GM13976 (cell line): ENCODE measurements around the gene NUCB1.
"Not testable (repeated sequence)": the region's sequence is repeated elsewhere in the genome, so short reads cannot be mapped to it uniquely, and the experiment has no call there.

ENCODE experiments used
- DNase-seq: peaks from one replicate; pipeline ENCODE4 v3.0.0; 2012; ENCODE audit warnings: low spot score
- in situ Hi-C: fragments of 300-500 bp; cut with MboI; formaldehyde crosslinking; loops from one replicate; pipeline ENCODE4 v1.12.0; 2022; ENCODE audit warnings: low sequenced_read_pairs, mixed read lengths, inconsistent platforms; ENCODE audit not compliant: unreplicated experiment
- TF ChIP-seq, protein P1 (sequence below): IDR thresholded peaks from 2 replicates; pipeline ENCODE4 v1.5.1; 2012; ENCODE audit warnings: borderline replicate concordance, mild to moderate bottlenecking; ENCODE audit not compliant: insufficient read depth; ENCODE audit errors: extremely low read depth, missing control alignments, control extremely low read depth

The NUCB1 gene

GRCh38 chr19:48918801-48919247 lies 18.7 kb downstream of the NUCB1 start:
- in situ Hi-C loops, result no loop called here
- DNase-seq, result peak; percentile 49
- TF ChIP-seq, protein P1, sequence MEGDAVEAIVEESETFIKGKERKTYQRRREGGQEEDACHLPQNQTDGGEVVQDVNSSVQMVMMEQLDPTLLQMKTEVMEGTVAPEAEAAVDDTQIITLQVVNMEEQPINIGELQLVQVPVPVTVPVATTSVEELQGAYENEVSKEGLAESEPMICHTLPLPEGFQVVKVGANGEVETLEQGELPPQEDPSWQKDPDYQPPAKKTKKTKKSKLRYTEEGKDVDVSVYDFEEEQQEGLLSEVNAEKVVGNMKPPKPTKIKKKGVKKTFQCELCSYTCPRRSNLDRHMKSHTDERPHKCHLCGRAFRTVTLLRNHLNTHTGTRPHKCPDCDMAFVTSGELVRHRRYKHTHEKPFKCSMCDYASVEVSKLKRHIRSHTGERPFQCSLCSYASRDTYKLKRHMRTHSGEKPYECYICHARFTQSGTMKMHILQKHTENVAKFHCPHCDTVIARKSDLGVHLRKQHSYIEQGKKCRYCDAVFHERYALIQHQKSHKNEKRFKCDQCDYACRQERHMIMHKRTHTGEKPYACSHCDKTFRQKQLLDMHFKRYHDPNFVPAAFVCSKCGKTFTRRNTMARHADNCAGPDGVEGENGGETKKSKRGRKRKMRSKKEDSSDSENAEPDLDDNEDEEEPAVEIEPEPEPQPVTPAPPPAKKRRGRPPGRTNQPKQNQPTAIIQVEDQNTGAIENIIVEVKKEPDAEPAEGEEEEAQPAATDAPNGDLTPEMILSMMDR, result no peak

GRCh38 chr19:48919271-48919670 lies 19.2 kb downstream of the NUCB1 start:
- in situ Hi-C loops, result not testable (repeated sequence)

GRCh38 chr19:48920949-48921348 lies 20.8 kb downstream of the NUCB1 start:
- in situ Hi-C loops, result no loop called here
- no peak for DNase-seq

More at GRCh38 chr19:48919271-48919670, 19.2 kb downstream of the NUCB1 start:
- not testable (repeated sequence) for DNase-seq

DNA sequence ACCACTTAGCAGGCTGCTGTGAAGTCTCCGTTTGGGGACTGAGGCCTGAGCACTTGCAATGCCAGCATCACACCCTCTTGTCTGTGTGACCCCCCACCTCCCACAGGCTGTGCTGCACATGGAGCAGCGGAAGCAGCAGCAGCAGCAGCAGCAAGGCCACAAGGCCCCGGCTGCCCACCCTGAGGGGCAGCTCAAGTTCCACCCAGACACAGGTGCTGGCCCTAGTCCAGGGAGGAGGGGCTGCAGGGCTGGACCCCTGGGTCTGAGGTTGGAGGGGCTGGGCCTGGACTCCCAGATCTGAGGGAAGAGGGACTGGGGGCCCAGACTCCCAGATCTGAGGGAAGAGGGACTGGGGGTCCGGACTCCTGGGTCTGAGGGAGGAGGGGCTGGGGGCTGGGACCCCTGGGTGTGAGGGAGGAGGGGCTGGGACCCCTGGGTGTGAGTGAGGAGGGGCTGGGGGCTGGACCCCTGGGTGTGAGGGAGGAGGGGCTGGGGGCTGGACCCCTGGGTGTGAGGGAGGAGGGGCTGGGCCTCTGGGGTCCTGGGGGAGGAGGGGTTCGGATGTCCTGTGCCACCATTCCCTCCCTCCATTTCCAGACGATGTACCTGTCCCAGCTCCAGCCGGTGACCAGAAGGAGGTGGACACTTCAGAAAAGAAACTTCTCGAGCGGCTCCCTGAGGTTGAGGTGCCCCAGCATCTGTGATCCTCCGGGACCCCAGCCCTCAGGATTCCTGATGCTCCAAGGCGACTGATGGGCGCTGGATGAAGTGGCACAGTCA lies 21.8 kb downstream of the NUCB1 start:
- in situ Hi-C loops, result no loop called here
- TF ChIP-seq, protein P1, result no peak
- DNase-seq, result no peak

More at GRCh38 chr19:48920949-48921348, 20.8 kb downstream of the NUCB1 start:
- TF ChIP-seq, protein P1, result no peak

- TF ChIP-seq, protein P1, result no peak
- DNase-seq, result no peak
- in situ Hi-C loops, result no loop called here
Observed at GRCh38 chr19:48922548-48923490, 22.7 kb downstream of the NUCB1 start.

- no peak for DNase-seq
- in situ Hi-C loops, result no loop called here
- TF ChIP-seq, protein P1, result no peak
Observed at GRCh38 chr19:48925240-48925843, 25.2 kb downstream of the NUCB1 start.

- in situ Hi-C loops, DNase-seq: not testable (repeated sequence)
Observed at GRCh38 chr19:48925890-48926289, 25.8 kb downstream of the NUCB1 start.
